Measurements from ENCODE around the gene SLC17A9.

SLC17A9 gene

GRCh38 chr20:62908971-62909791 lies 43.3 kb upstream of the SLC17A9 start:
- no peaks in the 10 kb centered on the region for H3K9me3 ChIP-seq (ENCODE audit: insufficient read depth, low read length)
- H3K36me3 ChIP-seq (ENCODE audit: insufficient read depth, insufficient read length, low read length), result peaks cover 98% of the 10 kb centered on the region
- H3K4me1 ChIP-seq (ENCODE audit: insufficient read depth, insufficient read length), result no peaks in the 10 kb centered on the region
- TF ChIP-seq ZNF274 (IDR thresholded peaks at IDR 0.05; ENCODE audit: low read depth, low read length) (no peak), YY1 (IDR thresholded peaks at IDR 0.05; ENCODE audit: insufficient read depth, insufficient read length) (no peak), SUZ12 (IDR thresholded peaks at IDR 0.05; ENCODE audit: extremely low read depth, insufficient read depth, insufficient read length) (no peak)
- no peak overlapping the region for H3K4me3 ChIP-seq (ENCODE audit: insufficient read length, low read depth)
- no peaks in the 10 kb centered on the region for H3K27me3 ChIP-seq (ENCODE audit: insufficient read depth, insufficient read length)
- H3K9ac ChIP-seq (ENCODE audit: insufficient read length, low read depth), result no peak overlapping the region
- no peak for DNase-seq (ENCODE audit: low read depth, low spot score)

GRCh38 chr20:62910217-62910766 lies 42.2 kb upstream of the SLC17A9 start:
- TF ChIP-seq YY1 (IDR thresholded peaks at IDR 0.05; ENCODE audit: insufficient read depth, insufficient read length) (no peak), SUZ12 (IDR thresholded peaks at IDR 0.05; ENCODE audit: extremely low read depth, insufficient read depth, insufficient read length) (no peak), ZNF274 (IDR thresholded peaks at IDR 0.05; ENCODE audit: low read depth, low read length) (no peak)
- Histone ChIP-seq H3K9ac (ENCODE audit: insufficient read length, low read depth) (no peak overlapping the region), H3K36me3 (ENCODE audit: insufficient read depth, insufficient read length, low read length) (peaks cover 92% of the 10 kb centered on the region), H3K9me3 (ENCODE audit: insufficient read depth, low read length) (no peaks in the 10 kb centered on the region), H3K4me1 (ENCODE audit: insufficient read depth, insufficient read length) (peaks cover 2% of the 10 kb centered on the region), H3K27me3 (ENCODE audit: insufficient read depth, insufficient read length) (no peaks in the 10 kb centered on the region), H3K4me3 (ENCODE audit: insufficient read length, low read depth) (no peak overlapping the region)
- DNase-seq (ENCODE audit: low read depth, low spot score), result no peak

- H3K9ac ChIP-seq (ENCODE audit: insufficient read length, low read depth), result no peak overlapping the region
- no peaks in the 10 kb centered on the region for H3K27me3 ChIP-seq (ENCODE audit: insufficient read depth, insufficient read length)
- TF ChIP-seq YY1 (IDR thresholded peaks at IDR 0.05; ENCODE audit: insufficient read depth, insufficient read length) (no peak), ZNF274 (IDR thresholded peaks at IDR 0.05; ENCODE audit: low read depth, low read length) (no peak), SUZ12 (IDR thresholded peaks at IDR 0.05; ENCODE audit: extremely low read depth, insufficient read depth, insufficient read length) (no peak)
- no peak for DNase-seq (ENCODE audit: low read depth, low spot score)
- no peak overlapping the region for H3K4me3 ChIP-seq (ENCODE audit: insufficient read length, low read depth)
- H3K36me3 ChIP-seq (ENCODE audit: insufficient read depth, insufficient read length, low read length), result peaks cover 85% of the 10 kb centered on the region
- no peaks in the 10 kb centered on the region for H3K9me3 ChIP-seq (ENCODE audit: insufficient read depth, low read length)
- H3K4me1 ChIP-seq (ENCODE audit: insufficient read depth, insufficient read length), result peaks cover 2% of the 10 kb centered on the region
Observed at GRCh38 chr20:62910777-62911497, 41.6 kb upstream of the SLC17A9 start.

- Histone ChIP-seq H3K4me1 (ENCODE audit: insufficient read depth, insufficient read length) (peaks cover 2% of the 10 kb centered on the region), H3K36me3 (ENCODE audit: insufficient read depth, insufficient read length, low read length) (peaks cover 77% of the 10 kb centered on the region), H3K27me3 (ENCODE audit: insufficient read depth, insufficient read length) (no peaks in the 10 kb centered on the region), H3K4me3 (ENCODE audit: insufficient read length, low read depth) (no peak overlapping the region), H3K9ac (ENCODE audit: insufficient read length, low read depth) (no peak overlapping the region), H3K9me3 (ENCODE audit: insufficient read depth, low read length) (no peaks in the 10 kb centered on the region)
- TF ChIP-seq ZNF274 (IDR thresholded peaks at IDR 0.05; ENCODE audit: low read depth, low read length), result no peak
- TF ChIP-seq YY1 (IDR thresholded peaks at IDR 0.05; ENCODE audit: insufficient read depth, insufficient read length), result no peak
- TF ChIP-seq SUZ12 (IDR thresholded peaks at IDR 0.05; ENCODE audit: extremely low read depth, insufficient read depth, insufficient read length), result no peak
- DNase-seq (ENCODE audit: low read depth, low spot score), result no peak
Observed at GRCh38 chr20:62911701-62912280, 40.7 kb upstream of the SLC17A9 start.

- no peak overlapping the region for H3K9ac ChIP-seq (ENCODE audit: insufficient read length, low read depth)
- no peaks in the 10 kb centered on the region for H3K27me3 ChIP-seq (ENCODE audit: insufficient read depth, insufficient read length)
- peaks cover 69% of the 10 kb centered on the region for H3K36me3 ChIP-seq (ENCODE audit: insufficient read depth, insufficient read length, low read length)
- H3K9me3 ChIP-seq (ENCODE audit: insufficient read depth, low read length), result no peaks in the 10 kb centered on the region
- peaks cover 2% of the 10 kb centered on the region for H3K4me1 ChIP-seq (ENCODE audit: insufficient read depth, insufficient read length)
- no peak overlapping the region for H3K4me3 ChIP-seq (ENCODE audit: insufficient read length, low read depth)
- no peak for TF ChIP-seq SUZ12 (IDR thresholded peaks at IDR 0.05; ENCODE audit: extremely low read depth, insufficient read depth, insufficient read length)
- no peak for DNase-seq (ENCODE audit: low read depth, low spot score)
Observed at GRCh38 chr20:62913043-62913630, 39.4 kb upstream of the SLC17A9 start.

GRCh38 chr20:62914436-62914835 lies 38.1 kb upstream of the SLC17A9 start:
- Histone ChIP-seq H3K4me1 (ENCODE audit: insufficient read depth, insufficient read length) (peaks cover 2% of the 10 kb centered on the region), H3K4me3 (ENCODE audit: insufficient read length, low read depth) (no peak overlapping the region), H3K27me3 (ENCODE audit: insufficient read depth, insufficient read length) (no peaks in the 10 kb centered on the region), H3K36me3 (ENCODE audit: insufficient read depth, insufficient read length, low read length) (peaks cover 56% of the 10 kb centered on the region), H3K9me3 (ENCODE audit: insufficient read depth, low read length) (no peaks in the 10 kb centered on the region), H3K9ac (ENCODE audit: insufficient read length, low read depth) (no peak overlapping the region)
- TF ChIP-seq SUZ12 (IDR thresholded peaks at IDR 0.05; ENCODE audit: extremely low read depth, insufficient read depth, insufficient read length), result no peak
- TF ChIP-seq YY1 (IDR thresholded peaks at IDR 0.05; ENCODE audit: insufficient read depth, insufficient read length), result no peak
- no peak for TF ChIP-seq ZNF274 (IDR thresholded peaks at IDR 0.05; ENCODE audit: low read depth, low read length)
- DNase-seq (ENCODE audit: low read depth, low spot score), result no peak

All from NT2/D1 (cell line).